GM12892 (cell line): ENCODE results near the gene SRI.

Experiments
- POLR2A ChIP-seq: IDR thresholded peaks from 2 replicates; pipeline ENCODE4 v1.6.1; 2011; ENCODE audit warnings: low read depth, low read length, control low read depth
- POLR2AphosphoS5 ChIP-seq: IDR thresholded peaks from 2 replicates; pipeline ENCODE4 v1.6.1; 2011; ENCODE audit warnings: low read depth, low read length, control low read depth
- TAF1 ChIP-seq: IDR thresholded peaks from 2 replicates; pipeline ENCODE4 v1.6.1; 2011; ENCODE audit warnings: low read depth, mild to moderate bottlenecking, control low read depth, low read length, borderline replicate concordance

GRCh38 chr7:88243345-88243909, 23.6 kb upstream of the SRI start:
- no peak for TF ChIP-seq POLR2A
- TF ChIP-seq TAF1, result no peak
- TF ChIP-seq POLR2AphosphoS5, result no peak
